Measurements from ENCODE around the gene AKAP17A.

The AKAP17A gene

GRCh38 chrX:1591102-1591862, at the start of gene AKAP17A:
Gene AKAP17A (plus strand): TSS chrX:1591604. CDS start chrX:1593463, 1,859 bp downstream.
- TF ChIP-seq CTCF (IDR thresholded peaks at IDR 0.05; ENCODE audit: control insufficient read depth, extremely low read depth, insufficient read depth) = no peak
- peak within 1 kb of the TSS; percentile 98 for H3K4me3 ChIP-seq (ENCODE audit: low read depth, low read length)
- peak; percentile 70 for DNase-seq (ENCODE audit: low read depth)

GRCh38 chrX:1542994-1543725, 48.2 kb upstream of the AKAP17A start:
- TF ChIP-seq CTCF (IDR thresholded peaks at IDR 0.05; ENCODE audit: control insufficient read depth, extremely low read depth, insufficient read depth) = no peak
- no peak overlapping the region for H3K4me3 ChIP-seq (ENCODE audit: low read depth, low read length)
- no peak for DNase-seq (ENCODE audit: low read depth)

- H3K4me3 ChIP-seq (ENCODE audit: low read depth, low read length) = no peak overlapping the region
- TF ChIP-seq CTCF (IDR thresholded peaks at IDR 0.05; ENCODE audit: control insufficient read depth, extremely low read depth, insufficient read depth) = no peak
- DNase-seq (ENCODE audit: low read depth) = no peak
Measured at GRCh38 chrX:1545776-1546408, 45.5 kb upstream of the AKAP17A start.

- H3K4me3 ChIP-seq (ENCODE audit: low read depth, low read length) = no peak overlapping the region
- no peak for DNase-seq (ENCODE audit: low read depth)
- TF ChIP-seq CTCF (IDR thresholded peaks at IDR 0.05; ENCODE audit: control insufficient read depth, extremely low read depth, insufficient read depth) = no peak
Measured at GRCh38 chrX:1546691-1547251, 44.6 kb upstream of the AKAP17A start.

GRCh38 chrX:1551959-1552546, 39.4 kb upstream of the AKAP17A start:
- DNase-seq (ENCODE audit: low read depth) = no peak
- H3K4me3 ChIP-seq (ENCODE audit: low read depth, low read length) = no peak overlapping the region
- TF ChIP-seq CTCF (IDR thresholded peaks at IDR 0.05; ENCODE audit: control insufficient read depth, extremely low read depth, insufficient read depth) = no peak

- DNase-seq (ENCODE audit: low read depth) = no peak
- TF ChIP-seq CTCF (IDR thresholded peaks at IDR 0.05; ENCODE audit: control insufficient read depth, extremely low read depth, insufficient read depth) = no peak
- H3K4me3 ChIP-seq (ENCODE audit: low read depth, low read length) = no peak overlapping the region
Measured at GRCh38 chrX:1554469-1555210, 36.8 kb upstream of the AKAP17A start.

All from LNCaP clone FGC (cell line).